ENCODE results near the gene DOK6. TPM values are rescaled to one million over a fixed set of nuclear protein-coding genes. Genes with fewer than 3 reads are reported as not detected.
A peak's percentile ranks its signal among the peaks of the same experiment; 100 is the strongest.

DOK6 gene
- total and polyA plus RNA-seq, 9 of the 15 experiments (the other 6 are each of a cell fraction or from before 2014, with no cell fraction given): not detected

DNA sequence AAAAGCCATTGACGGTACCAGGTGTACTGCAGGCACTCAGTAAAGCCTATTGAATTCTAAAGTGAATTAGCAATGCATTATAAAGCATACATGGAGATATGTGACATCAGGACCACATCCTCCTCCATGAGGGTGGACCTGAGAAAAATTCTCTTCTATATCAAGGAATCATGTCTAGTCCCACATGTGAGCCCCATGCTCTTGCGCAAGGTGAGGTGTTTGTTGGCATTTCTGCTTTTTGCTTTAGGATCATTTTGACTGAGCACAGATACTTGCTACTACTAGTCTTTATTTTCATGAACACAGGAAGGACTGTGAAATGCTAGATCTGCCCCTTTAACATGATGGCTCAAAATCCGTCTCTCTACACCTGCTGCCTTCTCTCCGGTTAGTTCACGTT, 363.1 kb downstream of the DOK6 start:
- ATAC-seq (no peak), DNase-seq (ENCODE audit: extremely low read depth in 1 of 4, low spot score in 3 of 4) (no peak), FAIRE-seq (no peak)
- Histone ChIP-seq H3K4me2 (ENCODE audit: insufficient read depth, low read length) (no peak overlapping the region), H3K27me3 (ENCODE audit: control insufficient read depth in 2 of 2, insufficient read depth in 2 of 2, low read length in 2 of 2) (no peaks in the 10 kb centered on the region), H3K27ac (ENCODE audit: extremely low read depth, low read depth, low read length) (no peak overlapping the region), H3K4me1 (replicated peaks in 1 of 2; ENCODE audit: control insufficient read depth in 2 of 2, insufficient read depth in 2 of 2, low read length in 2 of 2) (no peaks in the 10 kb centered on the region), H4K20me1 (replicated peaks; ENCODE audit: control insufficient read depth, insufficient read depth, low read length) (no peaks in the 10 kb centered on the region), H3K9me1 (ENCODE audit: control insufficient read depth, insufficient read depth, low read length) (no peaks in the 10 kb centered on the region), H3K9ac (ENCODE audit: insufficient read depth in 1 of 2, low read depth in 2 of 2, low read length in 2 of 2) (no peak overlapping the region), H3K79me2 (ENCODE audit: control insufficient read depth, insufficient read depth, low read length) (no peaks in the 10 kb centered on the region), H3K4me3 (no peak overlapping the region), H3K36me3 (ENCODE audit: control insufficient read depth, insufficient read depth, low read length) (no peaks in the 10 kb centered on the region), H3K9me3 (replicated peaks; ENCODE audit: control insufficient read depth, insufficient read depth, low read depth, low read length) (no peaks in the 10 kb centered on the region), H2AFZ (ENCODE audit: low read depth, low read length) (no peak overlapping the region)
- POLR2A ChIA-PET: no interaction called here
- no peak for TF ChIP-seq ZNF3 (CRISPR knock-in tag; IDR thresholded peaks at IDR 0.05)
- peak; percentile 59 for TF ChIP-seq CEBPB (tag; IDR thresholded peaks at IDR 0.05)
- no peak for TF ChIP-seq SMARCA5 (IDR thresholded peaks at IDR 0.05)
- BruUV-seq (replicated peaks): no TSS peak
- WGBS (ENCODE audit: insufficient coverage, low coverage, missing lambda C conversion rate): 29% methylated on average over 5 of the region's 5 CpGs
- intact Hi-C loops (cut with micrococcal nuclease): no loop called here
- in situ Hi-C loops (cut with MboI): no loop called here
- CTCF ChIA-PET (ENCODE audit: low intra/inter-chr PET ratio): no interaction called here

GRCh38 chr18:69770238-69770637, 369.6 kb downstream of the DOK6 start:
- no peak overlapping the region for H2AFZ ChIP-seq (ENCODE audit: low read depth, low read length)
- no peak overlapping the region for H3K9ac ChIP-seq (ENCODE audit: insufficient read depth in 1 of 2, low read depth in 2 of 2, low read length in 2 of 2)
- 0% methylated on average over 4 of the region's 4 CpGs for WGBS (ENCODE audit: insufficient coverage, low coverage, missing lambda C conversion rate)
- H3K27me3 ChIP-seq (ENCODE audit: control insufficient read depth in 2 of 2, insufficient read depth in 2 of 2, low read length in 2 of 2): no peaks in the 10 kb centered on the region
- intact Hi-C loops (cut with micrococcal nuclease) (no loop called here), in situ Hi-C loops (cut with MboI) (no loop called here)
- no peaks in the 10 kb centered on the region for H4K20me1 ChIP-seq (replicated peaks; ENCODE audit: control insufficient read depth, insufficient read depth, low read length)
- DNase-seq (ENCODE audit: extremely low read depth in 1 of 4, low spot score in 3 of 4) (no peak), FAIRE-seq (no peak), ATAC-seq (no peak)
- H3K27ac ChIP-seq (ENCODE audit: extremely low read depth, low read depth, low read length): no peak overlapping the region
- no peaks in the 10 kb centered on the region for H3K4me1 ChIP-seq (replicated peaks in 1 of 2; ENCODE audit: control insufficient read depth in 2 of 2, insufficient read depth in 2 of 2, low read length in 2 of 2)
- no TSS peak for BruUV-seq (replicated peaks)
- ChIA-PET CTCF (ENCODE audit: low intra/inter-chr PET ratio) (no interaction called here), POLR2A (no interaction called here)
- no peaks in the 10 kb centered on the region for H3K9me1 ChIP-seq (ENCODE audit: control insufficient read depth, insufficient read depth, low read length)
- H3K9me3 ChIP-seq (replicated peaks; ENCODE audit: control insufficient read depth, insufficient read depth, low read depth, low read length): no peaks in the 10 kb centered on the region
- TF ChIP-seq ZNF280B (CRISPR knock-in tag; IDR thresholded peaks at IDR 0.05) (no peak), ZNF165 (CRISPR knock-in tag; IDR thresholded peaks at IDR 0.05; ENCODE audit: borderline replicate concordance) (no peak), PCBP2 (IDR thresholded peaks at IDR 0.05; ENCODE audit: low read depth, low read length, poor library complexity, severe bottlenecking) (no peak), PHTF2 (CRISPR knock-in tag; IDR thresholded peaks at IDR 0.05) (no peak), XRCC3 (IDR thresholded peaks at IDR 0.05) (no peak)
- TF ChIP-seq, protein P1, sequence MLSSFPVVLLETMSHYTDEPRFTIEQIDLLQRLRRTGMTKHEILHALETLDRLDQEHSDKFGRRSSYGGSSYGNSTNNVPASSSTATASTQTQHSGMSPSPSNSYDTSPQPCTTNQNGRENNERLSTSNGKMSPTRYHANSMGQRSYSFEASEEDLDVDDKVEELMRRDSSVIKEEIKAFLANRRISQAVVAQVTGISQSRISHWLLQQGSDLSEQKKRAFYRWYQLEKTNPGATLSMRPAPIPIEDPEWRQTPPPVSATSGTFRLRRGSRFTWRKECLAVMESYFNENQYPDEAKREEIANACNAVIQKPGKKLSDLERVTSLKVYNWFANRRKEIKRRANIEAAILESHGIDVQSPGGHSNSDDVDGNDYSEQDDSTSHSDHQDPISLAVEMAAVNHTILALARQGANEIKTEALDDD (IDR thresholded peaks at IDR 0.05): no peak
- H3K79me2 ChIP-seq (ENCODE audit: control insufficient read depth, insufficient read depth, low read length): no peaks in the 10 kb centered on the region
- no peaks in the 10 kb centered on the region for H3K36me3 ChIP-seq (ENCODE audit: control insufficient read depth, insufficient read depth, low read length)
- H3K4me3 ChIP-seq: no peak overlapping the region
- H3K4me2 ChIP-seq (ENCODE audit: insufficient read depth, low read length): no peak overlapping the region
